Psoas muscle (tissue), 8 donors: ENCODE measurements around the gene TMEM179. TPM values are rescaled to one million over a fixed set of nuclear protein-coding genes. Genes with fewer than 3 reads are reported as not detected.
A peak's percentile ranks its signal among the peaks of the same experiment; 100 is the strongest.

ENCODE experiments used
- ATAC-seq, 4 donors: fragments of 200-7000 bp; cut with Tn5 transposase; one replicate each; pipeline ENCODE4 v1.9.1; 2020; ENCODE audit warnings: moderate library complexity in 3 of 4, mild to moderate bottlenecking in 2 of 4
- DNase-seq, 2 donors: peaks; one replicate each; pipeline ENCODE4 v3.0.0-alpha.2; 2020
- H3K27ac ChIP-seq: fragments of 200-600 bp; one replicate; pipeline ENCODE4 v1.8.0; 2022
- H3K27me3 ChIP-seq, 3 donors: fragments of 200-600 bp in 1 of 3; one replicate each; pipeline versions ENCODE4 v1.6.1 to v1.8.0; 2013 to 2022; ENCODE audit warnings: low read length in 2 of 3, mild to moderate bottlenecking in 2 of 3, moderate library complexity in 1 of 3; ENCODE audit not compliant: insufficient read depth in 3 of 3
- H3K36me3 ChIP-seq, 2 donors: fragments of 200-600 bp in 1 of 2; one replicate each; pipeline versions ENCODE4 v1.6.1 to v1.8.0; 2013 to 2022; ENCODE audit warnings: low read depth in 1 of 2, mild to moderate bottlenecking in 1 of 2, moderate library complexity in 1 of 2; ENCODE audit not compliant: insufficient read depth in 1 of 2
- H3K4me1 ChIP-seq: fragments of 200-600 bp; one replicate; pipeline ENCODE4 v1.8.0; 2022
- H3K4me3 ChIP-seq: fragments of 200-600 bp; one replicate; pipeline ENCODE4 v1.8.0; 2022; ENCODE audit warnings: mild to moderate bottlenecking
- H3K9me3 ChIP-seq: fragments of 200-600 bp; one replicate; pipeline ENCODE4 v1.8.0; 2022
- CTCF ChIP-seq: fragments of 200-600 bp; IDR thresholded peaks from one replicate; pipeline ENCODE4 v1.8.0; 2022; ENCODE audit warnings: antibody characterized with exemption
- WGBS, 3 donors: extraction: QIAGEN DNeasy Blood & Tissue Kit; methylation state at CpG; one replicate each; pipeline versions ENCODE4 v1.1.6 to v1.1.7; 2013; 5-methylcytosine and 5-hydroxymethylcytosine counted together
- intact Hi-C, 2 donors: fragments of 100-400 bp; cut with DNase I; formaldehyde crosslinking; loops; one replicate each; pipeline versions ENCODE4 v1.11.0 to v1.14.2; 2022
- polyA plus RNA-seq, 3 donors: library from polyadenylated mRNA; stranded (reverse); fragments of 200-250 nt; gene quantifications; one replicate each; pipeline ENCODE4 v1.2.3, GENCODE V29; 2013
- total RNA-seq, 4 donors: library from RNA; stranded (reverse); fragmentation: NEBNext Ultra II Directional in 2 of 4; extraction: Animal tissue kit (Norgen Biotek cat#: 25700) in 2 of 4; gene quantifications; one replicate each; pipeline versions ENCODE4 v1.2.1 to v1.2.4, GENCODE V29; 2021 to 2023
- donor health status: healthy with polysubstance abuse.
- donor health status: DM: no; HTN: no; CAD: no; lungs with moderate emphysema.
- donor health status: Bipolar disorder and iron deficiency.
- donor health status: healthy.
- donor health status: DM: yes; HTN: yes; CAD: no.
- donor health status: DM: no; HTN: no; CAD: no.
- donor health status: DM: no; HTN: no; CAD: no.
- donor health status: DM: yes; HTN: yes; CAD: no.

The TMEM179 gene
- total and polyA plus RNA-seq, 7 donors: 0.01 TPM; not detected in 6

DNA sequence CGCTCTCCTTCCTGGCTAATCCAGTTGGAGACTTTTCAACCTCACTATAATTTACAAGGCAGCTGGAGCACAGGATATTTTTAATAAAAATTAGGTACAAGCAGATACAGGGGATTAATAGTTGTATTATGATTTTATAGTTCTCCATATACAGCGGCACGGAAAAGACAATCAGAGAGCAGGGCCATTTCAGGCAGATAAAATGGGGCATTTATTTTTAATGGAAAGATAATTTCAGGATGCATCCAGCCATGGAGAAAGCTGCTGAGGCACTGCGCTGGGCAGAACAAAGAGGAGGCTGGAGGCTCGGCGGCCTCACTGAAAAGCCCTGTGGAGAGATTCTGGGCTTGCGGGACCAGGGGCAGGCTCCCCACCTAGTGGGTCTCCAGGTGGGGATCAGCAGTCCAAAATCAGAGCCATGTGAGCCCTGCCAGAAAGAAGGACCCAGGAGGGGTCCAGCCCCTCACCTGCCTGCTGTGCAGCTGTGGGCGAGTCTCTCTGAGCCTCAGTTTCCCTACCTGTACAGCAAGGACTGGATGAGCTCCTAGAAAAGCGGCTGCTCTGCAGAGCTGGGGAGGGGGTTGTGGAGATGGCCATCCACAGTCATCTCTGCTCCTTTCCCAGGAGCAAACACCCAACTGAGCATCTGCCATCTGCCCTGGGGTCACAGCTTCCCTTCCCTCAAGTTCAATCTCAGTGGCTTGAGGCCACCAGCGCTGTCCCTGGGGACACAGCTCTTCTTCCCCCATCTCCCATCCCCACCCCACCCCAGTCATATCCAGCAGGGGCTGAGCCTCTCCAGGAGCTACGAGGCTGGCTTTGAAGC lies 48.9 kb downstream of the TMEM179 start:
- TF ChIP-seq CTCF: no peak
- ATAC-seq (no peak), DNase-seq (peak in 1 of 2 donors; percentile 9)
- Histone ChIP-seq H3K27me3 (peaks cover 0 to 11% (median 9%) of the 10 kb centered on the region in 3 donors), H3K4me3 (no peak overlapping the region), H3K36me3 (no peaks in the 10 kb centered on the region), H3K9me3 (no peaks in the 10 kb centered on the region), H3K27ac (no peak overlapping the region), H3K4me1 (no peaks in the 10 kb centered on the region)
- intact Hi-C loops: no loop called here
- 79 to 87% (median 81%) methylated on average over 11 of the region's 11 CpGs for WGBS, 3 donors

- TF ChIP-seq CTCF: no peak
- ATAC-seq: no peak
- Histone ChIP-seq H3K27ac (no peak overlapping the region), H3K36me3 (no peaks in the 10 kb centered on the region), H3K9me3 (no peaks in the 10 kb centered on the region), H3K4me1 (no peaks in the 10 kb centered on the region), H3K4me3 (no peak overlapping the region), H3K27me3 (peaks cover 0 to 18% (median 9%) of the 10 kb centered on the region in 3 donors)
- DNase-seq: peak; percentile 9 to 44
- 30 to 44% (median 32%) methylated on average over 25 to 26 of the region's 26 CpGs for WGBS, 3 donors
- intact Hi-C loops: no loop called here
Observed at GRCh38 chr14:104554608-104555429, 49.8 kb downstream of the TMEM179 start.

GRCh38 chr14:104554088-104554607 lies 50.4 kb downstream of the TMEM179 start:
- Histone ChIP-seq H3K36me3 (no peaks in the 10 kb centered on the region), H3K9me3 (no peaks in the 10 kb centered on the region), H3K27me3 (peaks cover 0 to 25% (median 9%) of the 10 kb centered on the region in 3 donors), H3K4me3 (no peak overlapping the region), H3K27ac (no peak overlapping the region), H3K4me1 (no peaks in the 10 kb centered on the region)
- WGBS, 3 donors: 62 to 64% (median 63%) methylated on average over 12 of the region's 12 CpGs
- intact Hi-C loops: no loop called here
- TF ChIP-seq CTCF: no peak
- ATAC-seq (no peak), DNase-seq (no peak)

DNA sequence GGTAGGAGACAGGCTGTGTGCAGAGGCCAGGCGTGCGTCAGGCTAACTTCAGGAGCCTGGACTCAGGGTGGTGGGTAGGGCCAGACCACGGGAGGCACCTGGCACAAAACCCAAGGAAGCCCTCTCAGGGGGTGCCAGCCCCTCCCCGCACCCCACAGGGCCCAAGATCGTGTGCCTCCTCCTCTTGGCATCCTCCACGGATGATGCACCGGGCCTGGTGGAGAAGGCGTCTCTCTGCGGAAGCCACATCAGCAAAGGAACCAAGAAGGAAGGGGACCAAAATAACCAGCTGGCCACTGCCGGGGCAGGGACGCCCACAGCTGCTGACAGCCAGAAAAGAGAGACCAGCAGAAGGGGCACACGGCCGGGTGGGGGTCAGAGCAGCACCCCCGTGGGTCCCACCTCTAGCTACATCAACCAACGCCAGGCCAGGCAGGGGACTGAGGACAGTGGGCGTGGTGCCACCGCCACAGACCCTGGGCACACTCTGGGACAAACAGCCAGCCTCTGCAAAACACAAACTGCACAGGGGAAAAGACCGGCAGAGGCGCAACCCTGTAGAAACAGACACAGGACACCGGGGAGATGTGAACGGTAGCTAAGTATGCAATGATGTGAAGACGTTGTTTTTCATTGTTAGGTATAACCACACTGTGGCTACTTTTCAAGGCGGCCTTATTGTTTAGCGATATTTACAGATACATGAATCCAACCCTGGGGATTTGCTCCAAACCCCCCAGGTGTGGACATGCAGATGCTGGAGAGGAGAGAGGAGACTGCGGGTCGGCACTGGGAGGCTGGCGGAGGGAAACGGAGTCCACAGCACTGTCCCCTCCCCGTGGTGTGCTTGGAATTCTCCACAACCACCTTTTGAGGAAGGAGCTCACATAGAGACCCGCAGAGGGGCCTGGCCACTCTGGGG lies 51.1 kb downstream of the TMEM179 start:
- Histone ChIP-seq H3K4me1 (no peaks in the 10 kb centered on the region), H3K36me3 (no peaks in the 10 kb centered on the region), H3K27me3 (peaks cover 0 to 27% (median 8%) of the 10 kb centered on the region in 3 donors), H3K27ac (no peak overlapping the region), H3K9me3 (no peaks in the 10 kb centered on the region), H3K4me3 (no peak overlapping the region)
- TF ChIP-seq CTCF: no peak
- WGBS, 3 donors: 77 to 81% (median 80%) methylated on average over 27 to 30 of the region's 30 CpGs
- no peak for ATAC-seq
- peak in 1 of 2 donors; percentile 42 for DNase-seq
- intact Hi-C loops: no loop called here
